Activated CD4-positive, alpha-beta T cell treated with anti-CD3 and anti-CD28 coated beads, Interleukin-2, amount 10 ng/mL, durations not matched to agents 24 days and 14 days (primary cell): Measurements from ENCODE around the gene FAM32A. TPM values are rescaled to one million over a fixed set of nuclear protein-coding genes. Genes with fewer than 3 reads are reported as not detected.

Source experiments
- DNase-seq: peaks from one replicate; pipeline ENCODE4 v3.0.0; 2022
- H3K27ac Mint-ChIP-seq: one replicate; pipeline ENCODE4 v1.8.0; 2022; ENCODE audit warnings: mild to moderate bottlenecking, mixed read lengths
- H3K27me3 Mint-ChIP-seq: one replicate; pipeline ENCODE4 v1.8.0; 2022; ENCODE audit warnings: mixed read lengths
- H3K36me3 Mint-ChIP-seq: one replicate; pipeline ENCODE4 v1.8.0; 2022; ENCODE audit warnings: low read depth, mild to moderate bottlenecking, mixed read lengths
- H3K4me1 Mint-ChIP-seq: one replicate; pipeline ENCODE4 v1.8.0; 2021; ENCODE audit warnings: mixed read lengths
- H3K4me3 Mint-ChIP-seq: one replicate; pipeline ENCODE4 v1.8.0; 2022; ENCODE audit warnings: mild to moderate bottlenecking, moderate library complexity, mixed read lengths
- H3K9me3 Mint-ChIP-seq: one replicate; pipeline ENCODE4 v1.8.0; 2021; ENCODE audit warnings: mixed read lengths
- intact Hi-C: fragments of 100-400 bp; cut with micrococcal nuclease; formaldehyde crosslinking; loops from one replicate; pipeline ENCODE4 v1.15.1; 2023
- total RNA-seq: library from RNA; stranded (reverse); gene quantifications from 2 replicates; pipeline ENCODE4 v1.2.3, GENCODE V29; 2022

Gene FAM32A
- total RNA-seq, 1 donor from 2014 or later: 59.2 TPM

- DNase-seq: no peak
- Mint-ChIP-seq H3K4me3 (no peak overlapping the region), H3K27me3 (no peaks in the 10 kb centered on the region), H3K27ac (no peak overlapping the region), H3K36me3 (peaks cover 87% of the 10 kb centered on the region), H3K4me1 (peaks cover 31% of the 10 kb centered on the region), H3K9me3 (no peaks in the 10 kb centered on the region)
- intact Hi-C loops: no loop called here
Measured at GRCh38 chr19:16213076-16213475, 27.9 kb downstream of the FAM32A start.

- H3K27ac Mint-ChIP-seq: peak overlapping the region; percentile 49
- no peaks in the 10 kb centered on the region for H3K27me3 Mint-ChIP-seq
- intact Hi-C loops: no loop called here
Measured at GRCh38 chr19:16216744-16217670, 31.8 kb downstream of the FAM32A start.

DNA sequence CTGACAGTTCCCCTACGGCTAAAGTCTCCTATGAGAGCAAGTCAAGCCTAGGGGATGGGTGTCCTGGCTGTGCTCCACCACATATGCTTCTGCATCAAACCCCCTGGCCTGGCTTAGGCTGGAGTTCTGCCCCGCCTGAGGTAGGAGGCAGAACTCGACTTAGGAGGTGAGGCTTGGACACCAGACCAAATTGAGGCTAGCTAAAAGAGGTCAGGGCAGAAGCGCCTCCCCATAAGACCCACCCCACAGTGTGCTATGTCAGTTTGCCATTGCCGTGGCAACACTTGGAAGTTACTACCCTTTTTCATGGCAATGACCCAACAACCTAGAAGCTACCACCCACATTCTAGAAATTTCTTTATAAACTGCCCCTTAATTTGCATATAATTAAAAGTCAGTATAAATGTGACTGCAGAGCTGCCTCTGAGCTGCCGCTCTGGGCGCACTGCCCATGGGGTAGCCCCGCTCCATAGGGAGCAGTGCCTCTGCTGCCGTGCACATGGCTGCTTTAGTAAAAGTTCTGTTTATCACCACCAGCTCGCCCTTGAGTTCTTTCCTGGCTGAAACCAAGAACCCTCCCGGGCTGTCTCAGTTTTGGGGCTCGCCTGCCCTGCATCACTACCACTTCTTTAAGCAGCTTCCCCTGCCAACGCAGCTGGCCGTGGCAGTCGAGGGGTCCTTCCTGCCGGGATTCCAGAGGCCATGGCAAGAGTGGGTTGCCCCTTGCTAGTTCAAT, 32.7 kb downstream of the FAM32A start:
- no peak for DNase-seq
- intact Hi-C loops: no loop called here
- Mint-ChIP-seq H3K27me3 (no peaks in the 10 kb centered on the region), H3K27ac (no peak overlapping the region), H3K4me3 (no peak overlapping the region), H3K9me3 (peaks cover 9% of the 10 kb centered on the region), H3K4me1 (peaks cover 23% of the 10 kb centered on the region), H3K36me3 (peaks cover 85% of the 10 kb centered on the region)

More at GRCh38 chr19:16216744-16217670, 31.8 kb downstream of the FAM32A start:
- Mint-ChIP-seq H3K4me1 (peaks cover 32% of the 10 kb centered on the region), H3K9me3 (peaks cover 4% of the 10 kb centered on the region), H3K4me3 (peak overlapping the region; percentile 7), H3K36me3 (peaks cover 87% of the 10 kb centered on the region)
- no peak for DNase-seq

DNA sequence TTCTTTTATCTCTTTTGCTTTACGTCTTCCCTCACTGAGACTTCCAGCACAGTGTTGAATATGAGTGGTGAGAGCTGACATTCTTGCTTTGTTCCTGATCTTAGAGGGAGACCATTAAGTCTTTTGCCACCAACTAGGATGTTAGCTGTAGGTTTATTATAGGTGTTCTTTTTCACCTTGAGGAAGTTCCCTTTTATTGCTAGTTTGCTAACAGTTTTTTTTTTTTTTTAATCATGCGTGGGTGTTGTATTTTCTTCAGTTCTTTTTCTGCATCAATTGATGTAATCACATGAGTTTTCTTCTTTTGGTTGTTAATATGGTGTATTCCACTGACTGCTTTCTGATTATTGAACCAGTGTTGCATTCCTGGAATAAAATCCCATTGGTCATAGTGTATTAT, 33.6 kb downstream of the FAM32A start:
- intact Hi-C loops: no loop called here
- DNase-seq: no peak
- peaks cover 83% of the 10 kb centered on the region for H3K36me3 Mint-ChIP-seq
- no peak overlapping the region for H3K4me3 Mint-ChIP-seq
- peak overlapping the region; percentile 54 for H3K27ac Mint-ChIP-seq
- peaks cover 20% of the 10 kb centered on the region for H3K4me1 Mint-ChIP-seq
- no peaks in the 10 kb centered on the region for H3K27me3 Mint-ChIP-seq
- H3K9me3 Mint-ChIP-seq: peaks cover 9% of the 10 kb centered on the region

DNA sequence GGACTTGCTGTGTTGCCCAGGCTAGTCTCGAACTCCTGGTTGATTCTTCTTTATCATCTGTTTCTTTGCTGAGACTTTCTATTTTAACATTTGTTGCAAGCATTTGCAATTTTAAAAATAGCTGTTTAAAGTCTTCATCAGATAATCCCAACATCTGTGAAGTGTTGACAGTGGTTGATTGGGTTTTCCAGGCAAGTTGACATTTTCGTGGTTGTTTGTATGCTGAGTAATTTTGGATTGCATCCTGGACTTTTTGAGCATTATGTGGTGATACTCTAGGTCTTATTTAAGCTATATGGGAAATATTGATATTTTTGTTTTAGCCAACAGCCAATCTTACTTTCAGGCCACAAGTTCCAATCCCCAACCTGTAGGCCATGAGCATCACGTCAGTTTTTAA, 37.6 kb downstream of the FAM32A start:
- peaks cover 66% of the 10 kb centered on the region for H3K36me3 Mint-ChIP-seq
- no peak overlapping the region for H3K27ac Mint-ChIP-seq
- peaks cover 9% of the 10 kb centered on the region for H3K9me3 Mint-ChIP-seq
- no peaks in the 10 kb centered on the region for H3K27me3 Mint-ChIP-seq
- intact Hi-C loops: no loop called here
- DNase-seq: no peak
- no peak overlapping the region for H3K4me3 Mint-ChIP-seq
- H3K4me1 Mint-ChIP-seq: peaks cover 8% of the 10 kb centered on the region

GRCh38 chr19:16223746-16224145, 38.5 kb downstream of the FAM32A start:
- no peak for DNase-seq
- Mint-ChIP-seq H3K27ac (no peak overlapping the region), H3K36me3 (peaks cover 63% of the 10 kb centered on the region), H3K4me3 (no peak overlapping the region), H3K9me3 (peaks cover 9% of the 10 kb centered on the region), H3K4me1 (peaks cover 4% of the 10 kb centered on the region), H3K27me3 (no peaks in the 10 kb centered on the region)
- intact Hi-C loops: no loop called here

DNA sequence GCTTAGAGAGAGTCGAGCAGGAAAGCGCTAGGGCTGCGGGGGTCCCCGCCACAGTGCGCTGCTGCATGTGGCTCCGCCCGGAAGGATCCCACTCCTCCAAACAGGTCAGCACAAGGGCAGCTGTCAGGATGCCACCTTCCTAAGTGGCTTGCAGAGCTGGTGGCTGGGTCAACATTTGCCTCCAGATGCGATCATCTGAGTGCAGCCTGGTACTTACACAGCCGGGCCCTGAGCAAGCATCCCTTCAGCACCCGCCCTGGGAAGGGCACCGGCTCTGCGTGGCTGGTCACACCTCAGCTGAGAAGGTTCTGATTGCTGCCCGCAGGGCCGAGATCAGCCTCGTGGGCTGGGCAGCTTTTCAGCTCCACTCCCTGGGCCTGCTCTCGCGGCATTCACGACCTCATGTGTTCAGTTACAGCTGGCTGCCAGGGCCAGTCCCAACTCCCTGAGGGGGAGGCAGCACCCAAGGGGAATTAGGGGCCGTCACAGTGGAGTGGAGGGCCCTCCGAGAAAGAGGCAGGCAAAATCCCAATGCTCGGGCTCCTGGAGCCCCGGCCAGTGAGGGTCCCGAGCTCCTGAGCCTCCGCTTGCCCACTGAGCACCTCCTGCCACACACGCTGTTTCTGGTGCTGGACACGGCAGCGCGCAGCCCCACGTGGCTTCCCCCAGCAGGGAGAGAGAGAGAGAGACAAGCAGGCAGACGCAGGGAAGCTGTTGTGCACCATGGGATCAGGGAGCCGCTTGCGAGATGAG, 39.3 kb downstream of the FAM32A start:
- Mint-ChIP-seq H3K27me3 (no peaks in the 10 kb centered on the region), H3K4me3 (no peak overlapping the region), H3K36me3 (peaks cover 60% of the 10 kb centered on the region), H3K4me1 (no peaks in the 10 kb centered on the region), H3K27ac (no peak overlapping the region), H3K9me3 (peaks cover 9% of the 10 kb centered on the region)
- intact Hi-C loops: no loop called here
- DNase-seq: no peak

DNA sequence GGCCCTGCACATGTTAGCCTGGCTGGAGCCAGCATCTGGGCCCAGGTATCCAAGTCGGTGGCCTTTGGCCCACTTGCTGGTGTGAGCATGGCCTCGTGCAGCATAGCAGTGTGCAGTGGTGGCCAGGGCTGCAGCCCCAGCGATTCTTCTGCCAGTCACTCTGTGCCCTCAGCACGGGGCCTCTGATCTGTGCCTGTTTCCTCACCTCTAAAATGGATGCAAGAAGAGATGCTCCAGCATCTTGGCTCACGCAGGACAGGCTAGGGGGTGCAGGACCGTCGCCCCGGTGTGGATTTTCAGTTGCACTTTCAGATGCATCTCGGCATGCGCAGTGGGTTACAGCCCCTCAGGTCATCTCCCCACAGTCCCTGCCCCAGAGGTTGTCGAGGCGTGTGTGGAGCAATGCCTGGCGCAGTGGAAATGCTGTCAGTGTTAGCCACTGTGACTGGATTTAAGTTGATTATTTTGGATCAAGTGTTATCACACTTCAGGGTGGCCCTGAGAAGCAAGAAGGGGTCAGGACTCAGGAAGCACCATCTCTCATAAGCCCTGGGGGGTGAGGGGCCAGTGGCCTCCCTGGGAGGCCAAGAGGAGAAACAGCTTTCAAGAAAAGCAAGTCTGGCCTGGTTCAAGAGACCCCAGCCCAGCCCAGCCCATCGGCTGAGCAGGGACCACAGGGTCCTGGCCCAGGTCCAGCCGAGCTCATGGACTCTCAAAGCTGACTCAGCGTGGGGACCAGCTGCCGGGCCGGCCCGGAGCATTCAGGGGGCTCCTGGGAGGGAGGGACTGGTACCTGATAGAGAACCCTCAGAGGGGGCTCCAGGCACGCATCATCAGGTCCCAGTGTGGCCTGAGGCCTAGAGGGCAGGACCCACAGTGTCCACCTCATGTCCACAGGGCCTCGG, 40.3 kb downstream of the FAM32A start:
- no peak for DNase-seq
- Mint-ChIP-seq H3K27me3 (no peaks in the 10 kb centered on the region), H3K4me3 (no peak overlapping the region), H3K36me3 (peaks cover 57% of the 10 kb centered on the region), H3K9me3 (peaks cover 9% of the 10 kb centered on the region), H3K4me1 (peaks cover 2% of the 10 kb centered on the region), H3K27ac (no peak overlapping the region)
- intact Hi-C loops: no loop called here

DNA sequence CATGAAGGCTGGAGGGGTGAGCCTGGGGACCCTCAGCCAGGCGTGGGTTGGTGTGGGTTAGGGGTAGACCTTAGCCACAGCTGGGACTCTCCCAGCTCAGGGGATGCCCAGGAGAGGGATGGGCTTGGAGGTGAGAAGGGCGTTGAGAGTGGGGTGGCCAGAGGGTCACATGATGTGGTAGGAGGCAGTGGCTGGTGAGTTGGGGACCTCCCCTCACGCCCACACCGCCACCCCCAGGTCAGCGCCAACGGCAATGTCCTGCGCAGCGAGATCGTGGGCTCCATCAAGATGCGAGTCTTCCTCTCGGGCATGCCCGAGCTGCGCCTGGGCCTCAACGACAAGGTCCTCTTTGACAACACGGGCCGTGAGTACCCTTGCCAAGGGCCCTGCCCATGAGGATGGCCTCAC, 41.0 kb downstream of the FAM32A start:
- DNase-seq: no peak
- Mint-ChIP-seq H3K9me3 (peaks cover 5% of the 10 kb centered on the region), H3K27me3 (no peaks in the 10 kb centered on the region), H3K4me1 (peaks cover 2% of the 10 kb centered on the region), H3K27ac (no peak overlapping the region), H3K4me3 (no peak overlapping the region), H3K36me3 (peaks cover 54% of the 10 kb centered on the region)
- intact Hi-C loops: no loop called here

- H3K36me3 Mint-ChIP-seq: peaks cover 52% of the 10 kb centered on the region
- H3K4me3 Mint-ChIP-seq: no peak overlapping the region
- DNase-seq: no peak
- H3K27me3 Mint-ChIP-seq: no peaks in the 10 kb centered on the region
- H3K9me3 Mint-ChIP-seq: peaks cover 5% of the 10 kb centered on the region
- intact Hi-C loops: no loop called here
- H3K27ac Mint-ChIP-seq: no peak overlapping the region
- H3K4me1 Mint-ChIP-seq: peaks cover 2% of the 10 kb centered on the region
Measured at GRCh38 chr19:16226878-16227836, 41.9 kb downstream of the FAM32A start.

GRCh38 chr19:16227837-16228636, 42.8 kb downstream of the FAM32A start:
- Mint-ChIP-seq H3K9me3 (no peaks in the 10 kb centered on the region), H3K36me3 (peaks cover 51% of the 10 kb centered on the region), H3K27ac (no peak overlapping the region), H3K4me3 (no peak overlapping the region), H3K27me3 (no peaks in the 10 kb centered on the region), H3K4me1 (peaks cover 2% of the 10 kb centered on the region)
- no peak for DNase-seq
- intact Hi-C loops: no loop called here
